Stimulated activated naive CD8-positive, alpha-beta T cell treated with anti-CD3 and anti-CD28 coated beads, Interleukin-15, Interleukin-2, amounts not matched to agents 100 U/mL and 50 U/mL, for 24 hours (primary cell): ENCODE measurements around the gene TAGLN.
"Not testable (repeated sequence)": the region's sequence is repeated elsewhere in the genome, so short reads cannot be mapped to it uniquely, and the experiment has no call there.

ENCODE experiments used
- ATAC-seq: fragments of 150-1000 bp; cut with Tn5 transposase; one replicate; pipeline ENCODE4 v1.10.0; 2021
- DNase-seq: peaks from one replicate; pipeline ENCODE4 v3.0.0; 2021

TAGLN gene

DNA sequence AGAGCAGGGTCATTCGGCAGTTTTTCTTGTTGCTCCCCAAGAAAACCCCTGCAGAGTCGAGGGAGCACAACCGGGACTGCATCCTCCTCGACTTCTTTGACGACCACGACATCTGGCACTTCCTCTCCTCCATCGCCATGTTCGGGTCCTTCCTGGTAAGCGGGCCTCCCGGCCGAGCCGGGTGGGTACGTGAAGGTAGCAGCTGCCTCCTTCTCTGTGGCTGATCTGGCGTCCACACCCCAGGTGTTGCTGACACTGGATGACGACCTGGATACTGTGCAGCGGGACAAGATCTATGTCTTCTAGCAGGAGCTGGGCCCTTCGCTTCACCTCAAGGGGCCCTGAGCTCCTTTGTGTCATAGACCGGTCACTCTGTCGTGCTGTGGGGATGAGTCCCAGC lies 3.4 kb upstream of the TAGLN start:
- ATAC-seq (no peak), DNase-seq (no peak)

DNA sequence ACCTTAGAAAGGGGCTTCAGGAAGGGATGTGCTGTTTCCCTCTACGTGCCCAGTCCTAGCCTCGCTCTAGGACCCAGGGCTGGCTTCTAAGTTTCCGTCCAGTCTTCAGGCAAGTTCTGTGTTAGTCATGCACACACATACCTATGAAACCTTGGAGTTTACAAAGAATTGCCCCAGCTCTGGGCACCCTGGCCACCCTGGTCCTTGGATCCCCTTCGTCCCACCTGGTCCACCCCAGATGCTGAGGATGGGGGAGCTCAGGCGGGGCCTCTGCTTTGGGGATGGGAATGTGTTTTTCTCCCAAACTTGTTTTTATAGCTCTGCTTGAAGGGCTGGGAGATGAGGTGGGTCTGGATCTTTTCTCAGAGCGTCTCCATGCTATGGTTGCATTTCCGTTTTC lies 2.2 kb upstream of the TAGLN start:
- ATAC-seq (no peak), DNase-seq (no peak)

DNA sequence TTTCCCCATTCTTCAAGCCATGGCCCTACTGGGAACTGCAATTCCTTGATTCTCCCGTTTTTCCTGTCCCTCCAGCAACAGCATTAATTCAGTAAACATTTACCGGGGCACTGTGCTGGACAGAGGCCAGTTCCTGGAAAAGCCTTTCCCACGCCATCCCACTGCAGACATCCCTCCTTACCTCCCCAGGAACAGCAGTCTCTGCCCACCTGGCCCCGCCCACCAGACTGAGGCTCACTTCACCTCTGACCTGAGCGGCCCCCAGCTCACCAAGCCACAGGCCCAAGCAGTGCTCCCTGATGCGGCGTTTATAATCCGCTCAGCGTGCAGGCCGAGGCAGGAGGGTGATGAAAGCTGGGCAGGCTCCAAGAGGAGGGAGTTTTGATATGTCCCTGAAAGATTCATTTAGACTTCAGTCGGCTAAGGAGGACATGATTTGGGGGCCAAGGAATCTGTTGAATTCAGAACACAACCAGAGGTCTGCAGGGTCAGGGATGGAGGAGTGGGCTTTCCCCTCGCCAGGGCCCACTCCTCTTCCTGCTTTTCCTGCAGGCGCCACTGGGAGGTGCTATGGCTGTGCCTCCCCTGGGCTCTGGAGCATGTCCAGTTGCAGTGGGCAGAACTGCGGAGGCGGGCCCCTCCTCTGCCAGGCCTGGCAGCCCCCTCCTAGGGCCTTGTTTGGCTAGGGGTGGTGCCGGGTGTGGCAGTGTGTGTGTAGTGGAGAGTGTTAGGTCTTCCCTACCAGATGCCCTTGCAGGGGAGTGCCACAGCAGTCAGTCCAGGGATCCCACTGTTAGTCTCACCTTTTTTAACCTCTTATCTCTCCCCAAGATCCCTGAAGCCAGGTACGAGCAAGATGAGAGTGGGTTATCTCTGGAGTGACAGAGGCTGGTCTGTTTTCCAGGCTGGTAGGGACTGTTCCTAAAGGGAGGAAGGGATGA lies 1.4 kb upstream of the TAGLN start:
- ATAC-seq (no peak), DNase-seq (no peak)

- ATAC-seq (no peak), DNase-seq (no peak)
Observed at GRCh38 chr11:117198613-117199012, 557 bp upstream of the TAGLN start.

DNA sequence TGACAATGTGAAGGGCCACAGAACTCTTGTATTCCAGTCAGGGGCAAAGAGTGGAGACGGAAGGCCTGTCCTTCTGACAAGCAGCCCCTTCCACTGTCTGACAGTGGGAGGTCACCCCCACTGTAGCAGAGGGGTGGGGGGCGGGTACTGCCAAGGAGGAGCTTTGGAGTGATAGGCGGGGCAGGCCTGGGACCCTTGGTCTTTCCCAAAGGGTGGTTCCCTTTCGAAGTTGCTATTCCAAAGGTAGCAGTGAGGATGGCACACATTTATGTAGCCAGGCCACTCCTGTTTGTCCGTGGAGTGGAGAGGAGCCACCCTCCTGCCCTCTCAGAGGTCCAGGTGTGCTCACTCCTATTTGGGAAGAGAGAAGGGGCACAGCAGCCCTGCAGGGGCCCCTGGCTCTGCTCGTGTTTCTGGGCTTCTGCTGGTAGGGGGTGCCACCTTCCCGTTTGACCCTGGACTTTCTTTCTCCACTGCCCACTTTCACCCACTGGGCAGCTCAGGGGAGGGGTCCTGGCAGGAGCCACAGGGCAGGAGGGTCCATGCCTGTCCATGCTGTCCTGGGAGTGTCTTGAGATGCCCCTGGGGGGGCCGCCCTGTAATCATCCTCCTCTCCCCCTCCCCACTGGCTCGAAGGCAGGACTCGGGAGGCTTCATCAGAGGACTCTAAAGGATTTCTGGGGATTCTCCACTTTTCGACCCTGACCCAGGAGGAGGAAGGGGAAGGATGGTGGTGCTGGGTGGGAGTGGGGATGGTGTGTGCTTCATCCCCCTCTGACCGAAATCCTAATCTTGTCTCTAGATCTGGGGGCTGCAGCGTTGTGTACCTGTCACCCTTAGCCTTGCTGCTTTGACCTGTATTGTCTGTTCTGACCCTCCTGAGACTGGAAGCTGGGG lies 994 bp downstream of the TAGLN start:
- DNase-seq, result no peak
- ATAC-seq, result no peak

- no peak for ATAC-seq
- DNase-seq, result no peak
Observed at GRCh38 chr11:117200813-117201657, 1.9 kb downstream of the TAGLN start.

DNA sequence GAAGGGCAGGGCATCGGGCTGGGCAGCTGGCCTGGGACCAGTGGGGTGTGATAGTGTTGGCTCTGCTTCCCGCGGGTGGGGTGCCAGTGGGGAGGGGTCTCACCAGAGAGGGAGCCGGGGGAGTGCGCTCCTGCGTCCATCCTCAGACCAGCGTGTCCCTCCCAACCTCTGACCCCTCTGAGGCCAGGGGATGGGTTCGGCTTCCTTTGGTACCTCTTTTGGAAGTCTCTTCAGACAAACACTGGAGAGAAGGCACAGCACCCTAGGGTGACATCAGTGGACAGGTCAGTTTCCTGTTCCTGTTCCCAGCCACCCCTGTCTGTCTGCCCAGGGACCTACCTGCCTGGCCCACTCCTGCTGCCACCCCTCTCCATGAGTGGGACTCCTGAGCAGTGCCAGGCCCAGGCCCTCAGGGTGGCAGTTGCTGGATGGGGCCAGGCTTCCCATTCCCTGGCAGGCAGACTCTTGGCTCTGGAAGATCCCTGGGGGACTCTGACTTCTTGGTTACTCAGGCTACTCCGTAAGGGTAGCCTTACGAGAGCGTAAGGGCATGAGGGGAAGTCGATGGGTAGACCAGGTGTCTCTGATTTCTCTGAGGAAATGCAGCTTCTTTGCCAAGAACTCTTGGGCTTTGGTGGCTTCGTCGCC lies 2.6 kb downstream of the TAGLN start:
- ATAC-seq (no peak), DNase-seq (no peak)

GRCh38 chr11:117202386-117203068 lies 3.4 kb downstream of the TAGLN start:
- no peak for DNase-seq
- no peak for ATAC-seq

DNA sequence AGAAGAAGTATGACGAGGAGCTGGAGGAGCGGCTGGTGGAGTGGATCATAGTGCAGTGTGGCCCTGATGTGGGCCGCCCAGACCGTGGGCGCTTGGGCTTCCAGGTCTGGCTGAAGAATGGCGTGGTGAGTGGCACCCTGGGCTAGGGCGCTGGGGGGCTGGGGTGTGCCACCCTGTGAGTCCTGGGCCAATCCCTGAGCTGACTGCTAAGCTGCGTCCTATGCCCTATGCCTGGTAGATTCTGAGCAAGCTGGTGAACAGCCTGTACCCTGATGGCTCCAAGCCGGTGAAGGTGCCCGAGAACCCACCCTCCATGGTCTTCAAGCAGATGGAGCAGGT lies 3.9 kb downstream of the TAGLN start:
- DNase-seq (no peak), ATAC-seq (no peak)

GRCh38 chr11:117204283-117205080 lies 5.3 kb downstream of the TAGLN start:
- ATAC-seq (no peak), DNase-seq (no peak)

DNA sequence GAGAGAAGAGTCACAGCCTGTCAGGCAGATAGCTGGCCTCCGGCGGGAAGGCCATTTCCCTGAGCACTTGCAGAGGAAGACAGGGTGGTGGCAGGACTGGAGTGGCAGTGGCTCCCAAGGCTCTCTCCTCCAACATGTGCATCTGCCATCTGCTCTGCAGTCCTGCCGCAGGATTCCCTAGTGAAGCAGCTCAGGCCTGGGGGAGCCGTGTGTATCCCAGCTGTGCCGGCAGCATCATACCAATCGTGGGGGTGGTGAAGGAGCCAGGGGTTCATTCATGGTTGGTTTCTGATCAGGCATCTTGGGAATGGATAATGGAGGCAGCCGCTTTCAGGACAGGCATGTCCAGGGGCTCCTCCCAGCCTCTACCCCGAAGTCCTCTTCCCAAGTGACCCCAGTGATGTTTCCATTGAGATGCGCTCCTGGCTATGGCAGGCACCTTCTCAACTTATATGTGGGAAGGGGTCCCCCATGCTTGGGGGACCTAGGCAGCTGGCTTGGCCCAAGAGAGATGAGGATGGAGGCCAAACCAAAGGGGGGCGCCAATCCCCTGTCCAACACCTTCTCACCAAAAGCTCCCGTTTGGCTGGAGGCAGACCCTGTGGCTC lies 6.1 kb downstream of the TAGLN start:
- ATAC-seq (no peak), DNase-seq (no peak)

- DNase-seq, ATAC-seq: not testable (repeated sequence)
Observed at GRCh38 chr11:117206111-117206510, 6.9 kb downstream of the TAGLN start.

GRCh38 chr11:117206859-117207258 lies 7.7 kb downstream of the TAGLN start:
- not testable (repeated sequence) for DNase-seq, ATAC-seq

GRCh38 chr11:117207481-117207880 lies 8.3 kb downstream of the TAGLN start:
- not testable (repeated sequence) for ATAC-seq, DNase-seq

- DNase-seq, ATAC-seq: not testable (repeated sequence)
Observed at GRCh38 chr11:117208710-117209109, 9.5 kb downstream of the TAGLN start.

DNA sequence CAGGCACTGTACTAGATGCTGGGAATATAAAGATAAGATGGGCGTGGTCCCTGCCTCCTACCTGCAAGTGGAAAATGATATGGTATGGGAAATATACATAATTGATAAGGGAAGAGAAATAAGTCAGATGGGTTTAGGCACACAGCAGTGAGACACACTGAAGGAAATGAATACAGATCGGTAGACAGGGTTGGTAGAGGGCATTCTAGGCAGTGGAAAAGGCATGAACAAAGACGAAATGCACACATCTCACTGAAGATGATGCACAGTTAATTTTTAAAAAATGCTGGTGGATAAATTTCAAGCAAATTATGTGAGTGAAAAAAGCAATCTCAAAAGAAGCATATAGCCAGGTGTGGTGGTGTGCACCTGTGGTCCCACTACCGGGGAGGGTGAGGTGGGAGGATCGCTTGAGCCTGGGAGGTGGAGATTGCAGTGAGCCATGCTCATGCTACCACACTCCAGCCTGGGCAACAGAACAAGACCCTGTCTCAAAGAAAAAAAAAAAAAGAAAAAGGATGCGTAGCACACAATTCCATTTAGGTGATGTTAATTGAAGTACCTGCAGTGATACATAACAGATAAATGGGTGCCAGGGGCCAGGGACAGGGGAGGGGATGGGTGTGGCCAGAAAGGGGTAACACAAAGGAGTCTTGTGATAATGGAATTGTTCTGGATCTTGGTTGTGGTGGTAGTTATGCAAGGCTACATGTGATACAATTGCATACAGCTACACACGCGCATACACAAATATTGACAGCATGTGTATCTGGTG lies 10.4 kb downstream of the TAGLN start:
- DNase-seq, ATAC-seq: not testable (repeated sequence)

DNA sequence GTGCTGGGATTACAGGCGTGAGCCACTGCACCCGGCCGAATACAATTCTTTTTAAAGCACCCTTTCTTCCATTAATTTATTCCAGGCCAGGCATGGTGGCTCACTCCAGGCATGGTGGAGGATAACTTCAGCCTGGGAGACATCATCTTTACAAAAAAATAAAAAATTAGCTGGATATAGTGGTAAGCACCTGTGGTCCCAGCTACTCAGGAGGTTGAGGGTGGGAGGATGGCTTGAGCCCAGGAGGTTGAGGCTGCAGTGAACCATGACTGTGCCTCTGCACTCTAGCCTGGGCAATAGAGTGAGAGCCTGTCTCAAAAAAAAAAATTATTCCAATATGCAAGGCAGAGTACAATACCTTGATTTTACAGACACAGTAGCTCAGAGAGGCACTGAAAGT lies 11.4 kb downstream of the TAGLN start:
- no peak for DNase-seq
- no peak for ATAC-seq

GRCh38 chr11:117212697-117213355 lies 13.7 kb downstream of the TAGLN start:
- DNase-seq, result no peak
- no peak for ATAC-seq
